ENCODE measurements around the gene PARD3. TPM values are rescaled to one million over a fixed set of nuclear protein-coding genes. Genes with fewer than 3 reads are reported as not detected.
A peak's percentile ranks its signal among the peaks of the same experiment; 100 is the strongest.

Gene PARD3
- total RNA-seq, 1 donor from 2014 or later = 58.7 TPM

DNA sequence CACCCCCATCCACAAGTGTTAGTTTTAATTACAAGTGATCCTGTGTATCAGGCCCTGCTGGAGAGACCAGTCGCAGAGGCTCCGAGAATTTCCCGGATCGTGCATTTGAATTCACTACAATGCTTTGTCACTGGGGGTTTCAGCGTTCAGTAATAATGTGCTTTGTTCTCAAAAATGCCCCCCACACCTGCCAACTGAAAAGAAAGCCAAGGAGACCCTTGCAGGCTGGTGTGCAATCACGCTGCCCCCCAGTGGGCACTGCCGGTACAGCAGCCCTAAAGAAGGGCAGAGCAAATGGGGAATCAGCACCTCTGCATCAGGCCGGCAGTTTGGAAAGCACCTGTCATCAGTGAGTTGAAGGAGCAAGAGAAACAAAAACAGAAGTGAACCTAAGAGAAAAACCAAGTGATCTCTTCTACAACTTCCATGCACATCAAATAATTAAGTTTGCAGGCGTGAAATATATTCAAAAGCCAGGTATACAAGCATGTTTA lies 177.6 kb downstream of the PARD3 start:
- peaks cover 2% of the 10 kb centered on the region for H3K27me3 Mint-ChIP-seq (ENCODE audit: insufficient read depth, low read depth)
- Histone ChIP-seq H3K9me3 (ENCODE audit: low read depth) (no peaks in the 10 kb centered on the region), H3K4me2 (peak overlapping the region; percentile 46), H3K4me3 (no peak overlapping the region), H2AFZ (replicated peaks) (no peak overlapping the region), H4K20me1 (ENCODE audit: low read depth) (peaks cover 12% of the 10 kb centered on the region), H3F3A (ENCODE audit: low read depth) (no peaks in the 10 kb centered on the region), H3K4me1 (peaks cover 21% of the 10 kb centered on the region), H3K36me3 (no peaks in the 10 kb centered on the region), H3K79me2 (ENCODE audit: low read depth) (peaks cover 46% of the 10 kb centered on the region), H3K27me3 (no peaks in the 10 kb centered on the region), H3K27ac (no peak overlapping the region), H3K9ac (no peak overlapping the region)
- H3K4me1 Mint-ChIP-seq = peaks cover 53% of the 10 kb centered on the region
- peaks cover 8% of the 10 kb centered on the region for H3K9me3 Mint-ChIP-seq
- H3K27ac Mint-ChIP-seq = peak overlapping the region; percentile 20
- peak overlapping the region; percentile 5 for H3K4me3 Mint-ChIP-seq
- DNase-seq (ENCODE audit: low spot score) = peak; percentile 84
- TF ChIP-seq, protein P1, sequence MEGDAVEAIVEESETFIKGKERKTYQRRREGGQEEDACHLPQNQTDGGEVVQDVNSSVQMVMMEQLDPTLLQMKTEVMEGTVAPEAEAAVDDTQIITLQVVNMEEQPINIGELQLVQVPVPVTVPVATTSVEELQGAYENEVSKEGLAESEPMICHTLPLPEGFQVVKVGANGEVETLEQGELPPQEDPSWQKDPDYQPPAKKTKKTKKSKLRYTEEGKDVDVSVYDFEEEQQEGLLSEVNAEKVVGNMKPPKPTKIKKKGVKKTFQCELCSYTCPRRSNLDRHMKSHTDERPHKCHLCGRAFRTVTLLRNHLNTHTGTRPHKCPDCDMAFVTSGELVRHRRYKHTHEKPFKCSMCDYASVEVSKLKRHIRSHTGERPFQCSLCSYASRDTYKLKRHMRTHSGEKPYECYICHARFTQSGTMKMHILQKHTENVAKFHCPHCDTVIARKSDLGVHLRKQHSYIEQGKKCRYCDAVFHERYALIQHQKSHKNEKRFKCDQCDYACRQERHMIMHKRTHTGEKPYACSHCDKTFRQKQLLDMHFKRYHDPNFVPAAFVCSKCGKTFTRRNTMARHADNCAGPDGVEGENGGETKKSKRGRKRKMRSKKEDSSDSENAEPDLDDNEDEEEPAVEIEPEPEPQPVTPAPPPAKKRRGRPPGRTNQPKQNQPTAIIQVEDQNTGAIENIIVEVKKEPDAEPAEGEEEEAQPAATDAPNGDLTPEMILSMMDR (IDR thresholded peaks at IDR 0.05) = peak; percentile 99
- TF ChIP-seq EZH2 (IDR thresholded peaks at IDR 0.05) (no peak), EZH2phosphoT487 (IDR thresholded peaks at IDR 0.05) (no peak)
- peaks cover 22% of the 10 kb centered on the region for H3K36me3 Mint-ChIP-seq

DNA sequence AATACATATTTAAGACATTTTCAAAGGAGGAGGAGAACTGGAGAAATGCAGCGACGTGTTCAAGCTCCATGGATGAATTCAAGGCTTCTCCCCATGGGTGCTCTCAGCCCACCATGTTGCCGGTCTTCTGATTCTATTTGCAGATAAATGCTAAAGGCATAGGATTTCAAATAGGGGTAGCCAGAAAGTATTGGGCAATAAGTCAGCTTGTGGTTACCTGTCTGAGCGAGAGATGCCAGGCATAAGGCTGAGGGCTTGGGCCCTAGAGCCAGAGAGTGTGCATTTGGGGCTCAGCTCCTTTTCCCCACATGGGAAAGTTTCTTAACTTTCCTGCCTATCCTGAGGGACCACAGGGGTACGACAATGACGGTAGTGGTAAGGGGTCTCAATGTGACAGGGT lies 180.0 kb downstream of the PARD3 start:
- H4K20me1 ChIP-seq (ENCODE audit: low read depth) = peaks cover 12% of the 10 kb centered on the region
- H3K4me2 ChIP-seq = no peak overlapping the region
- TF ChIP-seq EZH2 (IDR thresholded peaks at IDR 0.05) (no peak), EZH2phosphoT487 (IDR thresholded peaks at IDR 0.05) (no peak)
- TF ChIP-seq, protein P1 (IDR thresholded peaks at IDR 0.05) = no peak
- H3K27me3 ChIP-seq = no peaks in the 10 kb centered on the region
- H3K9me3 Mint-ChIP-seq = peaks cover 8% of the 10 kb centered on the region
- no peak overlapping the region for H3K9ac ChIP-seq
- H3K4me3 Mint-ChIP-seq = no peak overlapping the region
- peaks cover 2% of the 10 kb centered on the region for H3K27me3 Mint-ChIP-seq (ENCODE audit: insufficient read depth, low read depth)
- no peak overlapping the region for H2AFZ ChIP-seq (replicated peaks)
- H3K9me3 ChIP-seq (ENCODE audit: low read depth) = no peaks in the 10 kb centered on the region
- no peaks in the 10 kb centered on the region for H3F3A ChIP-seq (ENCODE audit: low read depth)
- peaks cover 49% of the 10 kb centered on the region for H3K79me2 ChIP-seq (ENCODE audit: low read depth)
- peaks cover 52% of the 10 kb centered on the region for H3K4me1 Mint-ChIP-seq
- no peak for DNase-seq (ENCODE audit: low spot score)
- no peak overlapping the region for H3K27ac ChIP-seq
- no peak overlapping the region for H3K4me3 ChIP-seq
- H3K4me1 ChIP-seq = peaks cover 21% of the 10 kb centered on the region
- no peaks in the 10 kb centered on the region for H3K36me3 ChIP-seq
- H3K36me3 Mint-ChIP-seq = peaks cover 26% of the 10 kb centered on the region
- H3K27ac Mint-ChIP-seq = no peak overlapping the region

GRCh38 chr10:34633374-34633773 lies 181.7 kb downstream of the PARD3 start:
- no peak for DNase-seq (ENCODE audit: low spot score)
- Histone ChIP-seq H3K9ac (no peak overlapping the region), H3K27ac (no peak overlapping the region), H3K27me3 (no peaks in the 10 kb centered on the region), H3K79me2 (ENCODE audit: low read depth) (peaks cover 53% of the 10 kb centered on the region), H3K4me1 (peaks cover 21% of the 10 kb centered on the region), H3K36me3 (no peaks in the 10 kb centered on the region), H3K9me3 (ENCODE audit: low read depth) (no peaks in the 10 kb centered on the region), H2AFZ (replicated peaks) (no peak overlapping the region), H4K20me1 (ENCODE audit: low read depth) (peaks cover 8% of the 10 kb centered on the region), H3F3A (ENCODE audit: low read depth) (no peaks in the 10 kb centered on the region), H3K4me2 (no peak overlapping the region), H3K4me3 (no peak overlapping the region)
- no peak overlapping the region for H3K27ac Mint-ChIP-seq
- no peak overlapping the region for H3K4me3 Mint-ChIP-seq
- H3K27me3 Mint-ChIP-seq (ENCODE audit: insufficient read depth, low read depth) = no peaks in the 10 kb centered on the region
- peaks cover 49% of the 10 kb centered on the region for H3K4me1 Mint-ChIP-seq
- H3K9me3 Mint-ChIP-seq = peaks cover 8% of the 10 kb centered on the region
- peaks cover 26% of the 10 kb centered on the region for H3K36me3 Mint-ChIP-seq
- TF ChIP-seq EZH2 (IDR thresholded peaks at IDR 0.05) (no peak), EZH2phosphoT487 (IDR thresholded peaks at IDR 0.05) (no peak)
- TF ChIP-seq, protein P1 (IDR thresholded peaks at IDR 0.05) = no peak

Data from neural progenitor cell (in vitro differentiated cells).